Vagina (tissue), 2 donors: ENCODE measurements around the gene SYTL4.

Source experiments
- POLR2A ChIP-seq, 2 donors: fragments of 450-650 bp; IDR thresholded peaks; one replicate each; pipeline ENCODE4 v1.6.1; 2017; ENCODE audit warnings: antibody characterized with exemption in 2 of 2, mild to moderate bottlenecking in 2 of 2, moderate library complexity in 2 of 2
- POLR2AphosphoS5 ChIP-seq, 2 donors: sonication (generic); formaldehyde crosslinking; IDR thresholded peaks; one replicate each; pipeline ENCODE4 v1.9.0; 2017; ENCODE audit warnings: antibody characterized with exemption in 2 of 2, mild to moderate bottlenecking in 2 of 2, low read depth in 1 of 2; ENCODE audit not compliant: insufficient read depth in 1 of 2
- TF ChIP-seq, protein P1 (sequence below), 3 experiments: fragments of 450-650 bp in 2 of 3; fragments of 200-600 bp in 1 of 3; sonication (generic) in 1 of 3; IDR thresholded peaks; one replicate each; pipeline ENCODE4 v1.5.1; 2017 to 2019; ENCODE audit warnings: antibody characterized with exemption in 3 of 3, mild to moderate bottlenecking in 2 of 3, moderate library complexity in 2 of 3

DNA sequence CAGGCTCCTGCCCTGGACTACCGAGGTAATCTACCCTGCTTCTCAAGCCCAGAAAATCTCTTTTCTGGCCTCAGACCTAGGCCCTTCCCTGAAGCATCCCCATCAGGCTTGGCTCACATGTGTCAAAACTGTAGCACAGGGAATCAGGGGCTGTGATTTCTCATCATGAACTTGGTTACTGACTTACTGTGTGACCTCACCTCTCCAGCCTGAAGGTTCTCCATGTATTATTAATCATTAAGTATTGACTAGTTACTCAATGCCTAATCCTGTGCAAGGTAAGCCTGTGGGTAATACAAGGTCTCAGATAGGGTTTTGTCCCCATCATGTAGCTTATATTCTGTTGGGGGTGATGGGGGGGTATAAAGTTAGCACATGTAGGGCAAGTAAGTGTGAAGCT is 81.1 kb downstream of the SYTL4 start:
- TF ChIP-seq POLR2A (IDR thresholded peaks at IDR 0.05) (no peak), POLR2AphosphoS5 (IDR thresholded peaks at IDR 0.05; ENCODE audit: insufficient read depth in 1 of 2, low read depth in 1 of 2) (no peak)
- TF ChIP-seq, protein P1, sequence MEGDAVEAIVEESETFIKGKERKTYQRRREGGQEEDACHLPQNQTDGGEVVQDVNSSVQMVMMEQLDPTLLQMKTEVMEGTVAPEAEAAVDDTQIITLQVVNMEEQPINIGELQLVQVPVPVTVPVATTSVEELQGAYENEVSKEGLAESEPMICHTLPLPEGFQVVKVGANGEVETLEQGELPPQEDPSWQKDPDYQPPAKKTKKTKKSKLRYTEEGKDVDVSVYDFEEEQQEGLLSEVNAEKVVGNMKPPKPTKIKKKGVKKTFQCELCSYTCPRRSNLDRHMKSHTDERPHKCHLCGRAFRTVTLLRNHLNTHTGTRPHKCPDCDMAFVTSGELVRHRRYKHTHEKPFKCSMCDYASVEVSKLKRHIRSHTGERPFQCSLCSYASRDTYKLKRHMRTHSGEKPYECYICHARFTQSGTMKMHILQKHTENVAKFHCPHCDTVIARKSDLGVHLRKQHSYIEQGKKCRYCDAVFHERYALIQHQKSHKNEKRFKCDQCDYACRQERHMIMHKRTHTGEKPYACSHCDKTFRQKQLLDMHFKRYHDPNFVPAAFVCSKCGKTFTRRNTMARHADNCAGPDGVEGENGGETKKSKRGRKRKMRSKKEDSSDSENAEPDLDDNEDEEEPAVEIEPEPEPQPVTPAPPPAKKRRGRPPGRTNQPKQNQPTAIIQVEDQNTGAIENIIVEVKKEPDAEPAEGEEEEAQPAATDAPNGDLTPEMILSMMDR (IDR thresholded peaks at IDR 0.05): no peak
